Mesothelial cell of epicardium (in vitro differentiated cells): ENCODE results near the gene ANAPC16. TPM values are rescaled to one million over a fixed set of nuclear protein-coding genes. Genes with fewer than 3 reads are reported as not detected.

Experiments used
- DNase-seq, 2 experiments: peaks; one replicate each; pipeline ENCODE4 v3.0.0; 2021; ENCODE audit warnings: low spot score in 2 of 2; ENCODE audit not compliant: unreplicated experiment in 2 of 2
- H3K27ac Mint-ChIP-seq: 2 replicates; pipeline ENCODE4 v1.8.0; 2021; ENCODE audit warnings: mixed read lengths
- H3K27me3 Mint-ChIP-seq: 2 replicates; pipeline ENCODE4 v1.8.0; 2021; ENCODE audit warnings: low read depth, mixed read lengths
- H3K36me3 Mint-ChIP-seq: 2 replicates; pipeline ENCODE4 v1.8.0; 2021; ENCODE audit warnings: mixed read lengths
- H3K4me1 Mint-ChIP-seq: 2 replicates; pipeline ENCODE4 v1.8.0; 2021; ENCODE audit warnings: mixed read lengths
- H3K4me3 Mint-ChIP-seq: 2 replicates; pipeline ENCODE4 v1.8.0; 2021; ENCODE audit warnings: mild to moderate bottlenecking, moderate library complexity, mixed read lengths
- H3K9me3 Mint-ChIP-seq: 2 replicates; pipeline ENCODE4 v1.8.0; 2021; ENCODE audit warnings: mixed read lengths
- total RNA-seq: library from RNA; stranded (reverse); gene quantifications from 3 replicates; pipeline ENCODE4 v1.2.1, GENCODE V29; 2021
- TF ChIP-seq, protein P1 (sequence below): fragments of 200-600 bp; sonication (generic); IDR thresholded peaks from one replicate; pipeline ENCODE4 v1.5.0; 2021; ENCODE audit warnings: antibody characterized with exemption; ENCODE audit not compliant: unreplicated experiment

ANAPC16 gene
- total RNA-seq, 1 donor from 2014 or later, result 80.5 TPM

DNA sequence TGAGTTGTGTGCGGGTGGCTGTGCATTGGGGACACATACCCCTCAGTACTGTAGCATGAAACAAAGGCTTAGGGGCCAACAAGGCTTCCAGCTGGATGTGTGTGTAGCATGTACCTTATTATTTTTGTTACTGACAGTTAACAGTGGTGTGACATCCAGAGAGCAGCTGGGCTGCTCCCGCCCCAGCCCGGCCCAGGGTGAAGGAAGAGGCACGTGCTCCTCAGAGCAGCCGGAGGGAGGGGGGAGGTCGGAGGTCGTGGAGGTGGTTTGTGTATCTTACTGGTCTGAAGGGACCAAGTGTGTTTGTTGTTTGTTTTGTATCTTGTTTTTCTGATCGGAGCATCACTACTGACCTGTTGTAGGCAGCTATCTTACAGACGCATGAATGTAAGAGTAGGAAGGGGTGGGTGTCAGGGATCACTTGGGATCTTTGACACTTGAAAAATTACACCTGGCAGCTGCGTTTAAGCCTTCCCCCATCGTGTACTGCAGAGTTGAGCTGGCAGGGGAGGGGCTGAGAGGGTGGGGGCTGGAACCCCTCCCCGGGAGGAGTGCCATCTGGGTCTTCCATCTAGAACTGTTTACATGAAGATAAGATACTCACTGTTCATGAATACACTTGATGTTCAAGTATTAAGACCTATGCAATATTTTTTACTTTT lies 59.7 kb downstream of the ANAPC16 start:
- H3K9me3 Mint-ChIP-seq, result no peaks in the 10 kb centered on the region
- peak overlapping the region; percentile 93 for H3K4me3 Mint-ChIP-seq
- no peak for DNase-seq
- peaks cover 42% of the 10 kb centered on the region for H3K4me1 Mint-ChIP-seq
- TF ChIP-seq, protein P1, sequence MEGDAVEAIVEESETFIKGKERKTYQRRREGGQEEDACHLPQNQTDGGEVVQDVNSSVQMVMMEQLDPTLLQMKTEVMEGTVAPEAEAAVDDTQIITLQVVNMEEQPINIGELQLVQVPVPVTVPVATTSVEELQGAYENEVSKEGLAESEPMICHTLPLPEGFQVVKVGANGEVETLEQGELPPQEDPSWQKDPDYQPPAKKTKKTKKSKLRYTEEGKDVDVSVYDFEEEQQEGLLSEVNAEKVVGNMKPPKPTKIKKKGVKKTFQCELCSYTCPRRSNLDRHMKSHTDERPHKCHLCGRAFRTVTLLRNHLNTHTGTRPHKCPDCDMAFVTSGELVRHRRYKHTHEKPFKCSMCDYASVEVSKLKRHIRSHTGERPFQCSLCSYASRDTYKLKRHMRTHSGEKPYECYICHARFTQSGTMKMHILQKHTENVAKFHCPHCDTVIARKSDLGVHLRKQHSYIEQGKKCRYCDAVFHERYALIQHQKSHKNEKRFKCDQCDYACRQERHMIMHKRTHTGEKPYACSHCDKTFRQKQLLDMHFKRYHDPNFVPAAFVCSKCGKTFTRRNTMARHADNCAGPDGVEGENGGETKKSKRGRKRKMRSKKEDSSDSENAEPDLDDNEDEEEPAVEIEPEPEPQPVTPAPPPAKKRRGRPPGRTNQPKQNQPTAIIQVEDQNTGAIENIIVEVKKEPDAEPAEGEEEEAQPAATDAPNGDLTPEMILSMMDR, result no peak
- peaks cover 8% of the 10 kb centered on the region for H3K36me3 Mint-ChIP-seq
- peak overlapping the region; percentile 55 for H3K27ac Mint-ChIP-seq
- H3K27me3 Mint-ChIP-seq, result no peaks in the 10 kb centered on the region

DNA sequence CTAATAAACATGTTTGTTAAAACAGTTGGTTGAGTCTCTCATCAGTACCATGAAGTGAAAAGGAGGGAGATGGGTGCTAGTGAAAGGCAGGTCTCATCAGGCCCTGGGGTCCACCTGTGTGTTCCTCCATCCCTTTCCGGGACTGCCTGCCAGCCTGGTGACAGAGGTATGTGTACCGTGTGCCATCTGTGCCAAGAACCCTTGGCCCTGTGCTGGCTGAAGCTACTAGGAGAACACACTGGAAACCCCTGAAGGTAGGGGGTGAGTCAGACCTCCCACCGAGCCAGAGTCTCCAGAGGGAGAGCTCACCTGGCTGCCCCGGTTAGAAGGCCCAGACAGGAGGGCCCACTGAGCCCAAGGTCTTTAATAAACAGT lies 60.2 kb downstream of the ANAPC16 start:
- Mint-ChIP-seq H3K27me3 (no peaks in the 10 kb centered on the region), H3K4me1 (peaks cover 38% of the 10 kb centered on the region), H3K9me3 (no peaks in the 10 kb centered on the region), H3K27ac (peak overlapping the region; percentile 55), H3K4me3 (peak overlapping the region; percentile 93), H3K36me3 (peaks cover 8% of the 10 kb centered on the region)
- TF ChIP-seq, protein P1, result no peak
- DNase-seq, result no peak

DNA sequence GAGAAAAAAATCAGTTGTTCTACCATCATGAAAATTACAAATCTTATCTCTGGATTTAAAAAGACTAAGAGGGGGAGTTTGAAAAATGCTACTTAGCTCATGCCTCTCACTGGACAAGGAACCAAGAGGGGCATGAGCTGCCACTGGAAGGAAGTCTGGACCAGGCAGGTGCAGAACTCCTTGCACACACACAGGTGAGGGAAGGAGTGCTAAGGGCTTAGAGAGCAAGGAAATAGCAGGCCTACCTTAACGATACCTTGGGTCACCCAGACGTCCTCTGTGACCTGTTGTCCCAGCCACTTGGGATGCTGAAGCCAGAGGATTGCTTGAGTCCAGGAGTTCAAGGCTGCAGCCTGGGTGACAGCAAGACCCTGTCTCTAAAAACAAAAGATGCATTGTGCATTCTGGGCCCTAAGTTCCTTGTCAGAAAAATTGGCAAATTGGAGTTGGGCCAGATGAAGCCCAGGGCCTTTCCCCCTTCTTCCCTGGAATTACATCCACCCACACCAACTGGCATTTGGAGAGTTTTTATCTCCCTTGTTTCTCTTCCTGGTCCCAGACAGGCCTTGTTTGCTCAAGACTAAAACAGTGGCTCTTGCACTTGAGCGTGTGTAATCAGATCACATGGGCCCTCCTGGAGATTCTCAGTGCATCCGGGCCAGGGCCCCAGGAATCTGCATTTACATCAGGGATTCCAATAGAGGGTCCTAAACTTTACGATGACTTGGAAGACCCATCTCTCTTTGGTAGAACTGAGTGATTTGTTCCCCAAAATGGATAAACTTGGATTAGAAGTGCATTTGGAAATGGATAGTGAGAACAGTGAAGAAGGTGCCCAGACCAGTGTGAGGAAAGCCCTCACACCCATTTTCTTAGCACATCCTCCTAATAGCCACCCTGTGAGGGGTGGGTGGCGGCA lies 60.9 kb downstream of the ANAPC16 start:
- peaks cover 35% of the 10 kb centered on the region for H3K4me1 Mint-ChIP-seq
- peaks cover 8% of the 10 kb centered on the region for H3K36me3 Mint-ChIP-seq
- H3K9me3 Mint-ChIP-seq, result no peaks in the 10 kb centered on the region
- peak overlapping the region; percentile 93 for H3K4me3 Mint-ChIP-seq
- DNase-seq, result no peak
- TF ChIP-seq, protein P1, result no peak
- no peaks in the 10 kb centered on the region for H3K27me3 Mint-ChIP-seq
- peak overlapping the region; percentile 55 for H3K27ac Mint-ChIP-seq

DNA sequence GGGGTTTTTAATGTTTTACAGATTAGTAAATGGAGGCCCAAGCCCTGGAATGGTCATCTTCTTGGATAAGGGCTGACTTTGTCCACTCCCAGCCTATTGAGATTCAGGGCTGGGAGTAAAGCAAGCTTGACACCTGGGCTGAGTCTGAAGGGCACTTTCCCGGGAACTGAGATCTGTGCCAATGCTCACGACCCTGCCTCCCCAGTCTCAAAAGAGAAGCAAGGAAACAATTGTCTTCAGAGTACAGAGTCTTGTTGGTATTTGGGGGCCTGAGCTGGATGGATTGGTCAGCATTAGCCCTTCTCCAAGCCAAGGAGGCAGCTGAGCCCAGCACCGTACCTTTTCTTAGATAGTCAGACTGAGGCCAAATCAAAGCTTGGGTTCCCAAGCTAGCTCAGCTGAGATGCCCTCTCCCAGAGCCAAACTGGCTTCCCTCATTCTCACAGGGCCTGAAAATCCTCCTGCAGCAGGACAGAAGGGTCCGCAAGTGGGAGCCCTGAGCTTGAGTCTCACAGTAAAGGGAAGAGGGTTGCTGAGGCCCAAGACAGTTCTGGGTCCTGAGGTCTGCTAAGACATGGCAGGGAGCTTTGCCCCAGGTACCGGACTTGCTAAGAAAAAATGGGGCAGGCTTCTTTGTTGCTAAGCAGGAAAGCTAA lies 61.7 kb downstream of the ANAPC16 start:
- Mint-ChIP-seq H3K4me1 (peaks cover 29% of the 10 kb centered on the region), H3K4me3 (no peak overlapping the region), H3K27me3 (no peaks in the 10 kb centered on the region), H3K9me3 (no peaks in the 10 kb centered on the region), H3K36me3 (peaks cover 8% of the 10 kb centered on the region), H3K27ac (peak overlapping the region; percentile 51)
- DNase-seq, result no peak
- TF ChIP-seq, protein P1, result no peak

DNA sequence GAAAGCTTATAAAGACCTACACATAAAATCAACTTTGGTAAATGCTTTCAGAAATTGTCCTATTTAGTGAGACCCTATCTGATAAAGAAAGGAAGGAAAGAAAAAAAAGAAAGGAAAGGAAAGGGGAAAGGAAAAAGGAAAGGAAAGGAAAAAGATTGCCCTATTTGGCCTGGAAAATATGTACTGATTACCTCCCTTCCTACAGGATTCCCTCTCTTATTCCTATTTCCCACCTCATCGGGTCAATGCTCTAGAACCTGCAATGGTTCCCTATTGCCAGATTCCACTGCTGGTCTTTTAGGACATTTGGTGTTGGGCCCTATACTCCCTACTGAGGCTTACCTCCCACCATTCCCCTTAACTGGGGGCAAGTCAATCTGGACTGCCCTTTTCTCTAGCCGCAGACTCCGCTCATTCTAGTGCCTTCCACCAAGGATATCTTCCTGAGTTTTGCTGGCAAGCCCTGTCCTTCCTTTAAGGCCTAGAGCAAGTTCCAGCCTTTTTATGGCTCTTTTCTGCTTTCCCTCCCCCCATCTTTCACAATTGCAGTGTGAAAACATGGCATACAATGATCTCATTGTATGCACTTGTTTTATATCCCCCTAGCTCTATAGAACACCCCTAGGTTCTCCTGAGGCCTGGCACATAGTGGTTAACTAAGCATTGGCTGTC lies 62.3 kb downstream of the ANAPC16 start:
- Mint-ChIP-seq H3K27ac (peak overlapping the region; percentile 51), H3K9me3 (no peaks in the 10 kb centered on the region), H3K4me3 (no peak overlapping the region), H3K4me1 (peaks cover 24% of the 10 kb centered on the region), H3K36me3 (peaks cover 8% of the 10 kb centered on the region), H3K27me3 (no peaks in the 10 kb centered on the region)
- DNase-seq, result no peak
- TF ChIP-seq, protein P1, result no peak
